SIG-M5 (cell line): ENCODE results near the gene DLGAP1.

Experiments used
- DNase-seq: peaks from one replicate; lab custom pipeline; 2025; lab: John Stamatoyannopoulos, UW

The DLGAP1 gene

GRCh38 chr18:3683483-3683882, 771.6 kb downstream of the DLGAP1 start:
- no peak for DNase-seq

DNA sequence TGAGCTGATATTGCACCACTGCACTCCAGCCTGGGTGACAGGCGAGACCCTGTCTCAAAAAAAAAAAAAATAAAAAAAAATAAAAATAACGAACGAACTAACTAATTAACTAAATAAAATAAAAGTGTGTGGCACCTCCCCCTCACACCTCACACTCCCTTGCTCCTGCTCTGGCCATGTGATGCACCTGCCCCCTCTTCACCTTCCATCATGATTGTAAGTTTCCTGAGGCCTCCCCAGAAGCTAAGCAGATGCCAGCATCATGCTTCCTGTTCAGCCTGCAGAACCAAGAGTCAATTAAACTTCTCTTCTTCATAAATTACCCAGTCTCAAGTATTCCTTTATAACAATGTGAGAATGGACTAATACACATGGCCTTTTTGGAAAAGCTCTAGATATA, 773.0 kb downstream of the DLGAP1 start:
- DNase-seq, result no peak

DNA sequence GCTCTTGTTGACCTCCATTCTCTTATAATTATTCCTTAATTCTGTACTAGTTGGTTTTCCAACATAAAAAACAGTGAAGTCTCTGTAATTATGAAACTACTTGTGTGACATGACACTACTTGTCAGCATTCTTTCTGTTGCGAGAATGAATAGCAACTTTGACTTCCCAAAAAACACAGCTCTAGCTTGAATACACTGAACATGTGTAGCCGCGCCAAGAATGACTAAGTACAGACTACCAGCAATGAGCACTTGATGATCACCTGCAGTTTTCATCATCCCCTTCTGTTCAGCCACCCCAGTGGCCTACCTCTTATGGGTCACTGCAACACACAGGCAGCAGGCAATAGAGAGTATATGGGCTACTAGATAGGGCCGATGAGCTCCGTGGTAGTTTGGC, 775.9 kb downstream of the DLGAP1 start:
- no peak for DNase-seq

DNA sequence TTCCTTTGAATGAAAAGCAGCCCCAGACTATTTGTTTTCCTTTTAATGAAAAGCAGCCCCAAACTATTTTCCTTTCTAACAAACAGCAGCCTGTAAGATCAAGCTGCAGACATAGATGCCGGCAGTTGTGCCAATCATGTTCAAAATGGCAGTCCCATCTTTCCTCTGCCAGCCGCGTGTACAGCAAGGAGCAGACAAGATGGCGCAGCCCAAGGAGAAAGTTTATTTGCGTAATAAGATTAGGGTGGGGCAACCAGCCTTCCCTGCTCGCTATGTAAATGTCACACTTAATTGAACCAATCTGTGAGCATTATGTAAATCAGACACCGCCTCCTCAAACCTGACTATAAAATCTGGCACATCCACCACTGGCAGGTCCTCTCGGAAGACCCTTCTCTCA, 779.1 kb downstream of the DLGAP1 start:
- no peak for DNase-seq

GRCh38 chr18:3675446-3675845, 779.7 kb downstream of the DLGAP1 start:
- DNase-seq, result no peak

GRCh38 chr18:3671176-3671575, 783.9 kb downstream of the DLGAP1 start:
- DNase-seq, result no peak

GRCh38 chr18:3669376-3669775, 785.7 kb downstream of the DLGAP1 start:
- no peak for DNase-seq

DNA sequence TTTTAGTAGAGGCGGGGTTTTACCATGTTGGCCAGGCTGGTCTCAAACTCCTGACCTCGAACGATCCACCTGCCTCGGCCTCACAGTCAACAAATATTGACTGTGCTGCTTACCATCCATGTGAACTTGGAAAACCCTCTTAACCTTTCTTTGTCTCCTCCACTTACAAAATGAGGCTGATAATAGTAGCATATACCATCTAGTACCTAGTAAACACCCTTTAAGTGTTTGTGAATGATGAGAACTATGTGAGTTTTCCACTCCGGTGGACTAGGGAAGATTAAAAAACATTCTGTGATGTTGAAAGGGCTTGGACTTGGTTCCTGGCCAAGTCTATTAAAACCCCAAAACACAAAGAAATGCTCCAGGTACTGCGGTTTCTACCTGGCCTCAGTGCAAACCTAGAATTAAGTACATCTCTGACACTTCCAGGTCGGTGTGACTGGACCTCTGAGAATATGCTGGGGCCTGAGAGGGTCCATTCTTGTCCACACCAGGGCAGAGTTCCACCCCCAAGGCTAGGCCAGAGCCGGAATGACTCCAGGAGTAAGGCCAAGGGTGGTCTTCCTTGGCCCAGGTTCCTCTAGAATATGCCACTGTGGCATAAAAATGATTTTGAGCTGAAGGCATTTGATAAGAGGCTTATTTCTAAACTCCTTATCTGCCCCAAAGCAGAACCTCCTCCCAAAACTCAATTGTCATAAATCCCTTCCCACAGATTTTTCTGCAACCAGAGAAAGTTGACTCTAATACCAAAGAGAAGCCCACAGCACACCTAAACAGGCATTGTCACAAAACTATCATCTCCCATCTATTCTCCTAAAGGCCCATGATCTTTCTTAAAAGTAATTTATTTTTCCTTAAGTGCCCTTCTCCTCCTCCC, 787.6 kb downstream of the DLGAP1 start:
- no peak for DNase-seq

DNA sequence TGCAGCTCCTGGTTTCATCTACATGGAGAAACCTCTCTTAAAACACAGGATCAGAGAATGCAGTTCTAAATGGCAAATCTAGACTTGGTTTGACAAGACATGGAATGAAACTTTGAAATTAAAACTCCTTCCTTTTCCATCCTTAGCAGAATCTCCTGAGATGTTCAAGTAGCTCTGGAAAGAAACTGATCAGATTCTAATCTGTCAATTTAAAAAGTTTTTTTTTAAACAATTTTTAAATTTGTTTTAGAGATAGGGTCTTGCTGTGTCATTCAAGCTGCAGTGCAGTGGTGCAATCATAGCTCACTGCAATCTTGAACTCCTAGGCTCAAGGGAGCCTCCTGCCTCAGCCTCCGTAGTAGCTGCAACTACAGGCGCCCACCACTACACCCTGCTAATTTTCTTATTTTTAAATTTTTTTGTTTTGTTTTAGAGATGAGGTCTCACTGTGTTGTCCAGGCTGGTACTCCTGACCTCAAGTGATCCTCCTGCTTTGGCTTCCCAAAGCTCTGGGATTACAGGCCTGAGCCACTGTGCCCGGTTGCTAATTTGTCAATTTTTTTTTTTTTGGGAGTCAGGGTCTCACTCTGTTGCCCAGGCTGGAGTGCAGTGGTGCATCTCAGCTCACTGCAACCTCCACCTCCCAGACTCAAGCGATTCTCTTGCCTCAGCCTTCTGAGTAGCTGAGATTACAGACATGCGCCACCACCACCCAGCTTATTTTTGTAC, 788.4 kb downstream of the DLGAP1 start:
- no peak for DNase-seq

GRCh38 chr18:3665780-3666525, 789.2 kb downstream of the DLGAP1 start:
- DNase-seq, result no peak

DNA sequence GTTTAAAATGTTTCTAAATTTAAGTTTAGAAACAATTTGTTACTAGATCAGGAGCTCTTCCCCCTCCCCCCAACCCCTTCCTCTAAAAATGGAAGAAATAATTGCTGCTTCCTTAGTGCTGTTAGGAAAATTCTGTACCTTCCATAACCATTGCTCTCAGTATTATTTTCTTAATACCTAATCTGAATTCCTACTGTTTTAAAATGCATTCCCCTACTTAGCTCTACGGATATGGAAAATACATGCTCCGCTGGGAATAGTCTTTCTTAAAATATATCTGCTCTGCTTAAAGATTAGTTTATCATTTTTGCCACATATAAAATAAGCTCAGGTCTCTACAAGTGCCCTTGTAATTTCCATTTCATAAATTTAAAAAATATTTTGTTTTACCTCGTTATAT, 789.9 kb downstream of the DLGAP1 start:
- DNase-seq, result no peak

GRCh38 chr18:3664563-3665178, 790.4 kb downstream of the DLGAP1 start:
- DNase-seq, result no peak

GRCh38 chr18:3663870-3664512, 791.1 kb downstream of the DLGAP1 start:
- no peak for DNase-seq

DNA sequence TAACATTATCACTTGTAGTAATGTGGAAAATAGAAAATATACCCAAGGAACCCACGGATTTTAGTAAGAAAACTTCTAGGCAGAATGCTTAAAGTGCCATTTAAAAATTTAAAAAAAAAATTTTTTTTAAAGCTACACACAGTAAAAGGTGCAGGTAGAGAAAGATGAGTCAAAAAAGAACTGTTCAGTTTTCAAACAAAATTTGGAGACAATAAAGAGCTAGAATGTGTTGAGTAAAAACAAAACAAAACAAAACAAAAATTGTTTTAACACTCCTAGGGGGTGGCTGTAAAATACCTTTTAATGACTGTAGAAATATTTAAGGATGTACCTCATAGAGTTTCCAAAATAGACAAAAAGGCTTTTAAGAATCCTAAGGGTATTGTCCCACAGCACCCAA, 793.1 kb downstream of the DLGAP1 start:
- no peak for DNase-seq

DNA sequence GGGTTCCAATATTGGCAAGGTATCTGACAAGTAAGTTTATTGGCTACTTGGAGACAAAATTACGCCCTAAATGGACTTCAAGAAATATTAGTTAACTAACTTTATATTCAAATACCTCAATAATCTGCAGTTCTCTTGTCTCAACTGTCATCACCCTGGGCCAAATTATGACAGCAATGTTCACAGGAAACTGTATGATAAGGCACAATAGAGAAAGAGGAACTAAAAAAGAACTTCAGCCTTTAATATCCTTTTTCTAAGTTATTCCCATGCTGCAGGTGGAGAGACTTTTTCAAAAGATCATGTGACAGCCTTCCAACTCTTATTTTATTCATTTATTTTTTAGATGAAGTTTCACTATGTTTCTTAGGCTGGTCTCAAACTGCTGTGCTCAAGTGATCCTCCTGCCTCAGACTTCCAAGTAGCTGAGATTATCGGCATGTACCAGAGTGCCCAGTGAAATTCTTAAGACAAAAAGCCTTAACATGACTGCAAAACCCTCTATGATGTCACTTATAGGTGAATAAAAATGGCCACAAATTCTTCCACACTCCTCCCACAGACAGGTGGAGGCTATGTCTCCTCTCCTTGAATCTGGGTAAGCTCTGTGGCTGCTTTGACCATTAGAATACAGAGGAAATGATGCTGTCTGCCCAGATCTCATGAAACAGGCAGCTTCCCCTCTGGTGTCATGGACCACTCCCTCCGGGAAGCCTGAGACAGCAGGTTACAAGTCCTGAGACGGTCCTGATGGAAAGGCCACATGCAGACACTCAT, 794.2 kb downstream of the DLGAP1 start:
- DNase-seq, result no peak

GRCh38 chr18:3658529-3658928, 796.6 kb downstream of the DLGAP1 start:
- DNase-seq, result no peak

GRCh38 chr18:3655254-3656050, 799.7 kb downstream of the DLGAP1 start:
- DNase-seq, result no peak

- DNase-seq, result no peak
These were observed 800.5 kb downstream of the DLGAP1 start for GRCh38 chr18:3654442-3655253.

DNA sequence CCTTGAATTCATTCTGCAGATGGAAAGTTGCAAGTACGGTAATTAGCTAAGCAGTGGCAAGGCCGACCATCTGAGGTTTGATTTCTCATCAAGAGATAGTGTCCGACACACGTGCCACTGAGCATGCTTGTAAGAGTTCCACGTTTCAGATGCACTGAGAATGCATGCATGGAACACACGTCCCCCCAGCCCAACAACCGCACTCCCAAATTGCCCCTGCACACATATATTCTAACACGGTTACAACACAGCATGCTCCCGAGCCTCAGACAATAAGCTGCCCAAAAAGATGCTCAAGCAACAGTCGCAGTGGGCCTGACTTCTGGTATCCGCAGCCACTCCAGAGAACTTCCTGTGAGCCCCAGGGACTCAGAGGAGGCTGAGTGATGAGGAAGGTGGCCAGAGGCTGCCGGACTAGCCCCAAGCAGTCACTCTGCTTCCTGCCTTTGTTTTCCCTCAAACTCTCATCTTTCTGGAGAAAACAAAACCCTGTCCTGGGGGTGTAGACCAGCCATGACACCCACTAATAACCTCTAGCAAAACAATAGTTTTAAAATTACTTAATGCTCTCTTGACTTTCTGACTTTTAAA, 801.2 kb downstream of the DLGAP1 start:
- DNase-seq, result no peak
